K562 (cell line): ENCODE results near the gene CPTP. TPM values are rescaled to one million over a fixed set of nuclear protein-coding genes. Genes with fewer than 3 reads are reported as not detected.
A peak's percentile ranks its signal among the peaks of the same experiment; 100 is the strongest.

Experiments used
- ATAC-seq: fragments of 200-7000 bp; cut with Tn5 transposase; 3 replicates; pipeline ENCODE4 v1.9.1; 2020; ENCODE audit warnings: moderate library complexity
- BruUV-seq: library from RNA; stranded (reverse); fragments of 400-500 nt; replicated peaks from 2 replicates; lab custom pipeline; 2021; lab: Mats Ljungman, UMichigan
- CTCF ChIA-PET: fragments of 300-600 bp; formaldehyde crosslinking; extraction: SDS; loops from one replicate; lab custom pipeline; 2021; ENCODE audit warnings: low intra/inter-chr PET ratio; lab: Yijun Ruan, JAX
- POLR2A ChIA-PET: fragments of 300-600, 350-650 bp; sonication (Branson Sonifier 250); formaldehyde crosslinking; extraction: SDS; loops from one replicate; lab custom pipeline; 2021; ENCODE audit warnings: antibody characterized with exemption, inconsistent platforms; lab: Yijun Ruan, JAX
- DNase-seq, 4 experiments: peaks; one replicate each; pipeline versions ENCODE4 v3.0.0 to v3.0.0-alpha.2; 2011 to 2018; ENCODE audit warnings: low spot score in 3 of 4, mixed read lengths in 3 of 4; ENCODE audit errors: extremely low read depth in 1 of 4
- FAIRE-seq: peaks from 2 replicates; lab custom pipeline; 2011; peaks lifted over from hg19 to GRCh38; lab: Jason Lieb, UNC
- H2AFZ ChIP-seq: 2 replicates; pipeline ENCODE4 v1.6.0; 2011; ENCODE audit warnings: low read depth, low read length, control low read depth, inconsistent platforms
- H3K27ac ChIP-seq: fragments of 200-600 bp; 3 replicates; pipeline ENCODE4 v1.8.0; 2011; ENCODE audit warnings: low read depth, mild to moderate bottlenecking, control low read depth, inconsistent platforms, low read length, moderate library complexity, mixed read lengths; ENCODE audit errors: extremely low read depth
- H3K27me3 ChIP-seq, 2 experiments: fragments of 300-600 bp in 1 of 2; 2 replicates in 1 of 2; 3 replicates in 1 of 2; pipeline versions ENCODE4 v1.6.0 to v1.8.0; 2011; ENCODE audit warnings: inconsistent platforms in 2 of 2, low read length in 2 of 2, mild to moderate bottlenecking in 1 of 2, mixed read lengths in 1 of 2, moderate library complexity in 1 of 2; ENCODE audit not compliant: control insufficient read depth in 2 of 2, insufficient read depth in 2 of 2
- H3K36me3 ChIP-seq: fragments of 300-600 bp; 3 replicates; pipeline ENCODE4 v1.8.0; 2011; ENCODE audit warnings: mild to moderate bottlenecking, low read length, inconsistent platforms; ENCODE audit not compliant: control insufficient read depth, insufficient read depth
- H3K4me1 ChIP-seq, 2 experiments: fragments of 200-600 bp in 1 of 2; replicated peaks in 1 of 2; 2 replicates in 1 of 2; 3 replicates in 1 of 2; pipeline versions ENCODE4 v1.5.1 to v1.8.0; 2011; ENCODE audit warnings: inconsistent platforms in 2 of 2, low read length in 2 of 2, mild to moderate bottlenecking in 1 of 2, mixed read lengths in 1 of 2, moderate library complexity in 1 of 2; ENCODE audit not compliant: control insufficient read depth in 2 of 2, insufficient read depth in 2 of 2
- H3K4me2 ChIP-seq: 2 replicates; pipeline ENCODE4 v1.6.1; 2011; ENCODE audit warnings: low read length, control low read depth, inconsistent platforms, mixed read lengths; ENCODE audit not compliant: insufficient read depth
- H3K4me3 ChIP-seq: fragments of 200-600 bp; sonication (generic), shearing (Covaris generic); 2 replicates; pipeline ENCODE4 v1.5.1; 2016; ENCODE audit warnings: control low read depth, inconsistent platforms
- H3K79me2 ChIP-seq: fragments of 200-600 bp; 3 replicates; pipeline ENCODE4 v1.8.0; 2011; ENCODE audit warnings: low read length, inconsistent platforms; ENCODE audit not compliant: control insufficient read depth, insufficient read depth
- H3K9ac ChIP-seq, 2 experiments: 2 replicates each; pipeline versions ENCODE4 v1.6.0 to v1.6.1; 2011; ENCODE audit warnings: low read depth in 2 of 2, low read length in 2 of 2, control low read depth in 1 of 2, inconsistent platforms in 1 of 2, mild to moderate bottlenecking in 1 of 2, mixed read lengths in 1 of 2; ENCODE audit not compliant: insufficient read depth in 1 of 2
- H3K9me1 ChIP-seq: one replicate; pipeline ENCODE4 v1.6.0; 2011; ENCODE audit warnings: inconsistent platforms, mild to moderate bottlenecking, low read length, moderate library complexity; ENCODE audit not compliant: control insufficient read depth, insufficient read depth
- H3K9me3 ChIP-seq: replicated peaks from 2 replicates; pipeline ENCODE4 v1.5.1; 2011; ENCODE audit warnings: low read depth, low read length, inconsistent platforms; ENCODE audit not compliant: control insufficient read depth, insufficient read depth
- H4K20me1 ChIP-seq: replicated peaks from 2 replicates; pipeline ENCODE4 v1.6.1; 2011; ENCODE audit warnings: low read length, inconsistent platforms, mixed read lengths; ENCODE audit not compliant: control insufficient read depth, insufficient read depth
- FIP1L1 ChIP-seq: fragments of 200-400 bp; formaldehyde crosslinking; IDR thresholded peaks from 2 replicates; pipeline ENCODE4 v1.6.1; 2018; ENCODE audit warnings: mild to moderate bottlenecking, low read depth, low read length; ENCODE audit not compliant: poor library complexity, severe bottlenecking
- PCBP1 ChIP-seq: fragments of 200-400 bp; formaldehyde crosslinking; IDR thresholded peaks from 2 replicates; pipeline ENCODE4 v1.6.1; 2018; ENCODE audit warnings: mild to moderate bottlenecking, low read depth, low read length; ENCODE audit not compliant: poor library complexity, severe bottlenecking
- POLR2G ChIP-seq: fragments of 200-400 bp; formaldehyde crosslinking; IDR thresholded peaks from 2 replicates; pipeline ENCODE4 v1.6.1; 2017; ENCODE audit warnings: low read depth, mild to moderate bottlenecking, antibody characterized with exemption, low read length, moderate library complexity
- RBFOX2 ChIP-seq: fragments of 200-400 bp; formaldehyde crosslinking; IDR thresholded peaks from 2 replicates; pipeline ENCODE4 v1.6.1; 2017; ENCODE audit warnings: low read depth, mild to moderate bottlenecking, low read length, moderate library complexity
- RBM14 ChIP-seq: fragments of 200-400 bp; formaldehyde crosslinking; IDR thresholded peaks from 2 replicates; pipeline ENCODE4 v1.6.1; 2018; ENCODE audit warnings: low read depth, mild to moderate bottlenecking, low read length, moderate library complexity, borderline replicate concordance; ENCODE audit not compliant: insufficient read depth
- RBM22 ChIP-seq: fragments of 200-400 bp; formaldehyde crosslinking; IDR thresholded peaks from 2 replicates; pipeline ENCODE4 v1.6.1; 2018; ENCODE audit warnings: low read length, low read depth; ENCODE audit not compliant: poor library complexity, severe bottlenecking
- ZBTB17 ChIP-seq: fragments of 450-650 bp; formaldehyde crosslinking; IDR thresholded peaks from 2 replicates; pipeline ENCODE4 v1.4.0; 2020; ENCODE audit warnings: mild to moderate bottlenecking
- ZC3H8 ChIP-seq: fragments of 450-650 bp; IDR thresholded peaks from 2 replicates; pipeline ENCODE4 v1.6.1; 2017
- ZNF347 ChIP-seq: fragments of 450-650 bp; formaldehyde crosslinking; IDR thresholded peaks from 2 replicates; pipeline ENCODE4 v1.4.0; 2020; ENCODE audit warnings: low read depth, mild to moderate bottlenecking, moderate library complexity
- WGBS: fragments of 100-300 bp; shearing (Covaris generic); methylation state at CpG from one replicate; pipeline ENCODE4 v1.1.6; 2016; ENCODE audit warnings: low coverage, mixed read lengths; ENCODE audit not compliant: insufficient coverage; ENCODE audit errors: missing lambda C conversion rate; 5-methylcytosine and 5-hydroxymethylcytosine counted together
- in situ Hi-C: fragments of 300-500 bp; cut with MboI; formaldehyde crosslinking; loops from 4 replicates; pipeline ENCODE4 v1.15.0; 2018; ENCODE audit warnings: inconsistent platforms, mixed read lengths
- intact Hi-C: fragments of 100-400 bp; cut with micrococcal nuclease; formaldehyde crosslinking; loops from 2 replicates; pipeline ENCODE4 v1.14.2; 2022
- polyA plus RNA-seq, 8 experiments: library from polyadenylated mRNA; depleted of rRNA in 4 of 8; stranded (reverse) in 5 of 8; unstranded in 3 of 8; fragments of >200 nt; fragmentation: Nextera tagmentation in 2 of 8; fragmentation: Illumina TruSeq in 1 of 8; extraction: Ambion mirVana in 2 of 8; extraction: Trizol in 1 of 8; gene quantifications; 2 replicates each; pipeline versions ENCODE4 v1.2.1 to v1.2.3, GENCODE V29; 2011 to 2014; ENCODE audit warnings: inconsistent platforms in 1 of 8, missing spikeins in 1 of 8
- total RNA-seq, 7 experiments: library from RNA; depleted of rRNA in 6 of 7; stranded (reverse); fragments of >200 nt in 6 of 7; fragmentation: Illumina TruSeq in 2 of 7; extraction: Trizol in 2 of 7; gene quantifications; 2 replicates each; pipeline versions ENCODE4 v1.2.1 to v1.2.3, GENCODE V29; 2011 to 2021; ENCODE audit warnings: low replicate concordance in 1 of 7
- TF ChIP-seq, protein P1 (sequence below): fragments of 450-650 bp; formaldehyde crosslinking; conservative IDR thresholded peaks from 2 replicates; pipeline ENCODE4 v1.4.0; 2022; ENCODE audit warnings: mild to moderate bottlenecking, missing genetic modification characterization
- TF ChIP-seq, protein P2 (sequence below): fragments of 450-650 bp; IDR thresholded peaks from 2 replicates; pipeline ENCODE4 v1.6.1; 2016; ENCODE audit warnings: mild to moderate bottlenecking

Gene CPTP
- total and polyA plus RNA-seq, 9 of the 15 experiments (the other 6 are each of a cell fraction or from before 2014, with no cell fraction given): 0.11 to 25.8 (median 3.5) TPM

DNA sequence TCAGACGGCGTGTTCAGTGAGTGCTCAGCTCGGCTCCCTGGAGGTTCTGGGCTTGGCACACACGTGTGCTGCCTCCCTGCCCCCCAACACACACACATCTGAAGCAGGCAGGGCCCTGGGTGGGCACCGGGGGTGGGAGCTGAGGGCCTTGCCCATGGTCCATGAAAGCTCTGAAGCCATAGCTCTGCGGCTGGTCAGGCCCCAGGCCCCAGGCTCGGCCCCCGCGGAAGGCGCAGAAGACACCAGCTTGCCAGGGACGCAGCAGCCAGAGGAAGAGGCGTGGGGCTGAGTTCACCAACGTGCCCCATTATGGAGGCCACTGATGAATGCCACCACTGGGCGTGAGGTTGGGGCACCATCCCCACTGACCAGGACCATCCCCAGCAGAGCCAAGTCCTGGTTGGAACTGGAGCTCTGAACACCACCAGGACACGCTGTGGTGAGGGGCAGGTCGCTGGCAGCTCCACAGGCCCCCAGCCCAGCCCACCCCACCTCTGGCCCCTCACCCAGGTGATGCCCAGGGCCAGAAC, 46.2 kb downstream of the CPTP start:
- WGBS: 88% methylated on average over 10 of the region's 16 CpGs
- Histone ChIP-seq H3K27me3 (no peaks in the 10 kb centered on the region), H3K4me3 (no peak overlapping the region), H3K79me2 (peaks cover 27% of the 10 kb centered on the region), H4K20me1 (peaks cover 7% of the 10 kb centered on the region; the same call in 1 of the 2 replicates), H3K9ac (peak overlapping the region in 1 of 2 experiments; percentile 61; a peak in 1 of 4 replicates), H3K27ac (no peak overlapping the region), H3K9me1 (peaks cover 6% of the 10 kb centered on the region), H3K4me2 (no peak overlapping the region), H2AFZ (no peak overlapping the region), H3K4me1 (peaks cover 11 to 45% of the 10 kb centered on the region in 2 experiments), H3K9me3 (peaks cover 9% of the 10 kb centered on the region), H3K36me3 (peaks cover 26% of the 10 kb centered on the region)
- FAIRE-seq: no peak
- TF ChIP-seq, protein P1, sequence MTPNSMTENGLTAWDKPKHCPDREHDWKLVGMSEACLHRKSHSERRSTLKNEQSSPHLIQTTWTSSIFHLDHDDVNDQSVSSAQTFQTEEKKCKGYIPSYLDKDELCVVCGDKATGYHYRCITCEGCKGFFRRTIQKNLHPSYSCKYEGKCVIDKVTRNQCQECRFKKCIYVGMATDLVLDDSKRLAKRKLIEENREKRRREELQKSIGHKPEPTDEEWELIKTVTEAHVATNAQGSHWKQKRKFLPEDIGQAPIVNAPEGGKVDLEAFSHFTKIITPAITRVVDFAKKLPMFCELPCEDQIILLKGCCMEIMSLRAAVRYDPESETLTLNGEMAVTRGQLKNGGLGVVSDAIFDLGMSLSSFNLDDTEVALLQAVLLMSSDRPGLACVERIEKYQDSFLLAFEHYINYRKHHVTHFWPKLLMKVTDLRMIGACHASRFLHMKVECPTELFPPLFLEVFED (CRISPR knock-in tag): no peak
- TF ChIP-seq RBFOX2: peak; percentile 29; the same call in 1 of the 2 replicates
- TF ChIP-seq ZC3H8: no peak
- TF ChIP-seq RBM22: peak; percentile 88
- TF ChIP-seq ZNF347: no peak
- peak; percentile 72 for TF ChIP-seq POLR2G
- 0 out of 2 replicates have a peak, but pooled peaks have one; percentile 56 for TF ChIP-seq RBM14
- TF ChIP-seq, protein P2, sequence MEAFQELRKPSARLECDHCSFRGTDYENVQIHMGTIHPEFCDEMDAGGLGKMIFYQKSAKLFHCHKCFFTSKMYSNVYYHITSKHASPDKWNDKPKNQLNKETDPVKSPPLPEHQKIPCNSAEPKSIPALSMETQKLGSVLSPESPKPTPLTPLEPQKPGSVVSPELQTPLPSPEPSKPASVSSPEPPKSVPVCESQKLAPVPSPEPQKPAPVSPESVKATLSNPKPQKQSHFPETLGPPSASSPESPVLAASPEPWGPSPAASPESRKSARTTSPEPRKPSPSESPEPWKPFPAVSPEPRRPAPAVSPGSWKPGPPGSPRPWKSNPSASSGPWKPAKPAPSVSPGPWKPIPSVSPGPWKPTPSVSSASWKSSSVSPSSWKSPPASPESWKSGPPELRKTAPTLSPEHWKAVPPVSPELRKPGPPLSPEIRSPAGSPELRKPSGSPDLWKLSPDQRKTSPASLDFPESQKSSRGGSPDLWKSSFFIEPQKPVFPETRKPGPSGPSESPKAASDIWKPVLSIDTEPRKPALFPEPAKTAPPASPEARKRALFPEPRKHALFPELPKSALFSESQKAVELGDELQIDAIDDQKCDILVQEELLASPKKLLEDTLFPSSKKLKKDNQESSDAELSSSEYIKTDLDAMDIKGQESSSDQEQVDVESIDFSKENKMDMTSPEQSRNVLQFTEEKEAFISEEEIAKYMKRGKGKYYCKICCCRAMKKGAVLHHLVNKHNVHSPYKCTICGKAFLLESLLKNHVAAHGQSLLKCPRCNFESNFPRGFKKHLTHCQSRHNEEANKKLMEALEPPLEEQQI: no peak
- TF ChIP-seq ZBTB17 (CRISPR knock-in tag): no peak
- peak; percentile 56 for TF ChIP-seq FIP1L1
- no peak for TF ChIP-seq PCBP1
- in situ Hi-C loops: no loop called here
- ChIA-PET POLR2A (interaction anchor here (0.6 to 1.6 kb wide), 5 partner anchors 12 to 388 kb away, joined by 3 to 5 read pairs (median 3); partner anchors contain the start of gene MXRA8), CTCF (no interaction called here)
- ATAC-seq: no peak
- no peak for DNase-seq
- no TSS peak for BruUV-seq
- intact Hi-C loops: loop anchor here (10.0 kb wide), 1 partner anchor 134 kb away; no protein-coding TSS in a partner anchor
